ENCODE data around the gene IL2RG. TPM values are rescaled to one million over a fixed set of nuclear protein-coding genes. Genes with fewer than 3 reads are reported as not detected.
A peak's percentile ranks its signal among the peaks of the same experiment; 100 is the strongest.

Gene IL2RG
- polyA plus RNA-seq, 4 donors, result 0.93 to 3.9 (median 1.2) TPM

DNA sequence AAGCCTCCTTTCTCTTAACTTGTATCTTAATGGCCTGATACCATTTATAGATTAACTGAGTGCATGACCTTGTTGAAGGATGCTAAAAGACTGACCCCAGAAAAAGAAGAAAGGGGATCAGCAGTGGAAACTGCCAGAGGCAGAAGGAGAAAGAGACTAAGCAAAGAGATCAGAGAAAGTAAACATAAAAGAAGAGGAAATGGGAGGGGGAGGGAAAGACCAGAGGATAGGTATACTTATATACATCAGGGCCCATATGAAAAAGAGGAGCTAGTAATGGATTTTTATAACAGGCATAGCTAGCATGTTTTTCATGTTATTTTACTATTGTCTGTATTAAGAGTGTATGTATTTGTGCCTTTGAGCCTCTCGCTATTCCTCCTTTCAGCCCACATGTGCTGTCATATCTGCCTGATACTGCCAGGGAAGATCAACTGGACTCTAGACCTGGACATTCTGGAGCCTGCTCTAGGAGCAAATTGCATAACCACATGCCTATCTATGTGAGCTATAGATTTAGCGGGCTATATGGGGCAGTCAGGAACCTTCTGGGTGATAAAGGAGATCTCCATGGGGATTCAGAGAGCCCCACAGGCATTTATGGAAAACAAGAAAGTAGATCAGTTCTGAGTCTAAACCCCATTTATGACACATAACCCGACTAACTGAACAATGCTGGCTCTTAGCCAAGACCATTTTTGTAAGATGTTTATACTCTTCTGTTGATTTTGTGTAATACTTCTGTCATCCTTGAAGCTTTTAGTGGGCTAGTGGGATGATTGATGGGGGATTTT, 29.9 kb downstream of the IL2RG start:
- no peak for DNase-seq (ENCODE audit: low read depth in 4 of 4, low spot score in 3 of 4)

GRCh38 chrX:71070531-71070930, 40.8 kb downstream of the IL2RG start:
- DNase-seq (ENCODE audit: low read depth in 4 of 4, low spot score in 3 of 4), result no peak

GRCh38 chrX:71068044-71068918, 43.1 kb downstream of the IL2RG start, which contains the start of gene SNX12:
SNX12 (minus strand) TSS chrX:71068334; CDS start chrX:71068306, 28 bp downstream.
- peak; percentile 70 to 82 (median 78) for DNase-seq (ENCODE audit: low read depth in 4 of 4, low spot score in 3 of 4)

GRCh38 chrX:71067712-71068043, 43.7 kb downstream of the IL2RG start:
- no peak for DNase-seq (ENCODE audit: low read depth in 4 of 4, low spot score in 3 of 4)

DNA sequence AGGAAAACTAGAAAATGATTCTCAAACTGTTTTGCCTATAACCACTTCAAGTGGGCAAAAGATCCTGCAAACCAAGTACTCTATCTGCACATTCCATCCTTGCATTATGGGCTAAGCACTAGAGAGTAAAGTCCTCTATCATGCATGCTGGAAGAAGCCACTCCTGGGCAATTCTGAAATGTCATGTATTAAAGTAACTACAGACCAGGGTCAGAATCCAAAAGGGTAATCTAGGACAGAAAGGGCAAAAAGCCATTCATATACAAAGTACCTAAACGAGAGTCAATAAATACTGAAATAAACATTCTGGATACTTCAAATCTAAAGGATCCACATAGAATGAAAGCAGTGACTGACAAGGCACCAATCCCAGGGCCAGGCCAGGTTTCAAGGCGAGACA, 44.3 kb downstream of the IL2RG start:
- DNase-seq (ENCODE audit: low read depth in 4 of 4, low spot score in 3 of 4), result no peak

DNA sequence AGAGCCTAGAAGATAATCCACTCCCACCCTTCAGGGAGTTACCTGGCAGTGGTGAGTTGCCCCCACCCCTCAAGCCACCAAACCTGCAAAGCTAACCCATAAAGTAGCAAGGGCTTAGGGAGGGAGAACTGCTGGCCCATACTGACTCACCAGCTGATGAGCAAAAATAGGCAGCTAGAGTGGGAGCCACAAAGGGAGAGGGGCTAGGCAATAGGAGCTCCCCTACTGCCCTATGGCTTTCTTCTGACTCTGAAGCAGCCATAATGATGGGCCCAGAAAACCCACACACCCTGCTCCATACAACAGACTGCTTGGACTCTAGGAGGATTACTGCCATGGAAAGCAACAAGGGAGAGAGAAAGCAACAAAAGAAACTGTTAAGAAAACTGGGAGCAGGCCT, 51.2 kb downstream of the IL2RG start:
- DNase-seq (ENCODE audit: low read depth in 4 of 4, low spot score in 3 of 4), result no peak

DNA sequence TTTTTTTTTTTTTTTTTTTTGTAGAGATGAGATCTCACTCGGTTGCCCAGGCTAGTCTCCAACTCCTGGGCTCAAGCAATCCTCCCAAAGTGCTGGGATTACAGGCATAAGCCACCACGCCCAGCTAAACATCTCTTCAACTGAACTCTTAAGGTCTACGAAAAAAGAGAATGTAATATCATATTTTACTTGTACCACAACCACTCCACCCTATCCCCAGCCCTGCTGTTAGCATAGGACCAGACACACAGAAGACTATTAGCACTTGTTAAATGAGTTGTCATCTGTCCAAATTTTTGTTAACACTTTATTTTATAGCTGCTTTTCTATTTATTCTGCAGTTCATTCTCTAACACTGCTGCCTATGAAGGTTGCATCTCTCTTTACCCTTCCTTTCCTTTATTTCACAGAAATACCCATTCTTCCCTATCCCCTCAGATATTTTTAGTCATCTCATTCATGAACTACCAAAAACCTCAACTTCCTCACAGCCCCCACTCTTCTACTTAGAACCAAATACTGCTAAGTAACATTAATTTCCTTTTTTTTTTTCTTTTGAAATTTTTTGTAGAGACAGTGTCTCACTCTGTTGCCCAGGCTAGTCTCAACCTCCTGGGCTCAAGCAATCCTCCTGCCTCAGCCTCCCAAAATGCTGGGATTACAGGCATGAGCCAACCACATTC, 53.4 kb downstream of the IL2RG start:
- DNase-seq (ENCODE audit: low read depth in 4 of 4, low spot score in 3 of 4), result no peak

Other genes starting within 250 kb of the IL2RG start
- gene TEX11, start 202.9 kb downstream of the IL2RG start, polyA plus RNA-seq (ENCODE audit: insufficient read length in 4 of 4), result under 1 TPM; 0.06 to 0.13 (median 0.08) TPM
- 1 to 10 TPM; 2.3 to 6.2 (median 2.4) TPM for gene SLC7A3, start 180.5 kb downstream of the IL2RG start, polyA plus RNA-seq (ENCODE audit: insufficient read length in 4 of 4)
- 10 to 100 TPM; 36.6 to 54.4 (median 51.8) TPM for gene SNX12, start 43.2 kb downstream of the IL2RG start, polyA plus RNA-seq (ENCODE audit: insufficient read length in 4 of 4)
- 10 to 100 TPM; 18.9 to 25.2 (median 22.4) TPM for gene FOXO4, start 15.7 kb downstream of the IL2RG start, polyA plus RNA-seq (ENCODE audit: insufficient read length in 4 of 4)
- under 1 TPM in 2 of 4 donors, not detected in 2; 0.20 to 0.37 TPM for gene CXorf65, start 4.8 kb downstream of the IL2RG start, polyA plus RNA-seq (ENCODE audit: insufficient read length in 4 of 4)
- 10 to 100 TPM; 35.9 to 59.1 (median 41.0) TPM for gene MED12, start 7.0 kb upstream of the IL2RG start, polyA plus RNA-seq (ENCODE audit: insufficient read length in 4 of 4)
- gene NLGN3, start 33.3 kb upstream of the IL2RG start, polyA plus RNA-seq (ENCODE audit: insufficient read length in 4 of 4), result 10 to 100 TPM in 1 of 4 donors, 1 to 10 TPM in 3; 4.4 to 14.2 (median 5.7) TPM
- gene GJB1, start 111.6 kb upstream of the IL2RG start, polyA plus RNA-seq (ENCODE audit: insufficient read length in 4 of 4), result 10 to 100 TPM in 3 of 4 donors, under 1 TPM in 1; 0.96 to 47.7 (median 37.3) TPM
- gene ZMYM3, start 142.6 kb upstream of the IL2RG start, polyA plus RNA-seq (ENCODE audit: insufficient read length in 4 of 4), result 10 to 100 TPM; 50.3 to 64.5 (median 57.9) TPM
- gene NONO, start 172.1 kb upstream of the IL2RG start, polyA plus RNA-seq (ENCODE audit: insufficient read length in 4 of 4), result 100 to 1,000 TPM; 466 to 632 (median 584) TPM
- gene ITGB1BP2, start 190.2 kb upstream of the IL2RG start, polyA plus RNA-seq (ENCODE audit: insufficient read length in 4 of 4), result 1 to 10 TPM in 3 of 4 donors, under 1 TPM in 1; 0.75 to 3.3 (median 1.1) TPM

Data from left renal pelvis (tissue), 4 donors.